GM12878 (cell line): ENCODE results near the gene CIB2. TPM values are rescaled to one million over a fixed set of nuclear protein-coding genes. Genes with fewer than 3 reads are reported as not detected.

Experiments used
- ATAC-seq: fragments of 200-7000 bp; cut with Tn5 transposase; 3 replicates; pipeline ENCODE4 v1.9.1; 2020; ENCODE audit warnings: mild to moderate bottlenecking, moderate library complexity
- BruUV-seq: library from RNA; stranded (reverse); fragments of 400-500 nt; replicated peaks from 2 replicates; lab custom pipeline; 2021; lab: Mats Ljungman, UMichigan
- CTCF ChIA-PET: fragments of 300-600 bp; sonication (Branson Sonifier 250); formaldehyde crosslinking; extraction: SDS; loops from one replicate; lab custom pipeline; 2021; ENCODE audit warnings: inconsistent platforms; lab: Yijun Ruan, JAX
- POLR2A ChIA-PET: fragments of 350-600 bp; formaldehyde crosslinking; extraction: SDS; loops from one replicate; lab custom pipeline; 2021; ENCODE audit warnings: inconsistent platforms; lab: Charles Lee
- RAD21 ChIA-PET: fragments of 300-600 bp; sonication (Branson Sonifier 250); formaldehyde crosslinking; loops from one replicate; lab custom pipeline; 2023; ENCODE audit warnings: antibody characterized with exemption; ENCODE audit not compliant: unreplicated experiment; lab: Charles Lee
- SMC1A ChIA-PET: fragments of 300-600 bp; sonication (Branson Sonifier 250); formaldehyde crosslinking; loops from one replicate; lab custom pipeline; 2023; ENCODE audit not compliant: unreplicated experiment, uncharacterized antibody; lab: Charles Lee
- DNase-seq: peaks from one replicate; pipeline ENCODE4 v3.0.0-alpha.2; 2011; ENCODE audit warnings: low read depth, low spot score
- FAIRE-seq: peaks from 3 replicates; lab custom pipeline; 2011; peaks lifted over from hg19 to GRCh38; lab: Jason Lieb, UNC
- H2AFZ ChIP-seq: 2 replicates; pipeline ENCODE4 v1.6.0; 2011; ENCODE audit warnings: low read depth, low read length, control low read depth; ENCODE audit not compliant: control insufficient read depth
- H3K27ac ChIP-seq: 2 replicates; pipeline ENCODE4 v1.5.1; 2011; ENCODE audit warnings: control low read depth; ENCODE audit not compliant: control insufficient read depth, insufficient read depth
- H3K27me3 ChIP-seq, 2 experiments: replicated peaks in 1 of 2; 2 replicates each; pipeline versions ENCODE4 v1.6.0 to v1.6.1; 2011; ENCODE audit warnings: low read length in 1 of 2; ENCODE audit not compliant: control insufficient read depth in 2 of 2, insufficient read depth in 2 of 2
- H3K36me3 ChIP-seq, 2 experiments: 2 replicates each; pipeline ENCODE4 v1.5.1; 2011; ENCODE audit warnings: low read length in 1 of 2; ENCODE audit not compliant: control insufficient read depth in 2 of 2, insufficient read depth in 2 of 2
- H3K4me1 ChIP-seq: 2 replicates; pipeline ENCODE4 v1.6.1; 2011; ENCODE audit warnings: mild to moderate bottlenecking, low read length, moderate library complexity, mixed read lengths; ENCODE audit not compliant: control insufficient read depth, insufficient read depth
- H3K4me2 ChIP-seq: 2 replicates; pipeline ENCODE4 v1.6.0; 2011; ENCODE audit warnings: control low read depth; ENCODE audit not compliant: control insufficient read depth, insufficient read depth
- H3K4me3 ChIP-seq: fragments of 200-600 bp; sonication (generic); 2 replicates; pipeline ENCODE4 v1.5.1; 2016
- H3K79me2 ChIP-seq: 2 replicates; pipeline ENCODE4 v1.6.0; 2011; ENCODE audit warnings: low read length; ENCODE audit not compliant: control insufficient read depth, insufficient read depth
- H3K9ac ChIP-seq: 2 replicates; pipeline ENCODE4 v1.8.0; 2011; ENCODE audit warnings: low read length, control low read depth, mixed read lengths; ENCODE audit not compliant: control insufficient read depth, insufficient read depth
- H3K9me3 ChIP-seq: replicated peaks from 3 replicates; pipeline ENCODE4 v1.5.1; 2011; ENCODE audit warnings: mild to moderate bottlenecking, low read length; ENCODE audit not compliant: control insufficient read depth, insufficient read depth
- H4K20me1 ChIP-seq: 2 replicates; pipeline ENCODE4 v1.6.0; 2011; ENCODE audit not compliant: control insufficient read depth, insufficient read depth
- CEBPZ ChIP-seq: fragments of 150-350 bp; IDR thresholded peaks from 2 replicates; pipeline ENCODE4 v1.6.1; 2016; ENCODE audit warnings: low read depth, low read length
- CREB1 ChIP-seq: IDR thresholded peaks from 2 replicates; pipeline ENCODE4 v1.6.1; 2012; ENCODE audit warnings: low read depth, mild to moderate bottlenecking, inconsistent platforms
- E2F8 ChIP-seq: fragments of 450-650 bp; IDR thresholded peaks from 2 replicates; pipeline ENCODE4 v1.6.1; 2018; ENCODE audit warnings: mild to moderate bottlenecking, low read depth, moderate library complexity; ENCODE audit not compliant: partially characterized antibody
- GABPA ChIP-seq: IDR thresholded peaks from 2 replicates; pipeline ENCODE4 v1.6.1; 2014; ENCODE audit warnings: antibody characterized with exemption, low read depth, mild to moderate bottlenecking, inconsistent platforms
- HDAC2 ChIP-seq: fragments of 200-600 bp; sonication (generic); IDR thresholded peaks from 2 replicates; pipeline ENCODE4 v1.6.1; 2017
- IRF4 ChIP-seq: IDR thresholded peaks from 2 replicates; pipeline ENCODE4 v1.6.1; 2011; ENCODE audit warnings: low read depth, low read length
- NR2F1 ChIP-seq: fragments of 450-650 bp; conservative IDR thresholded peaks from 2 replicates; pipeline ENCODE4 v1.6.1; 2017; ENCODE audit warnings: mild to moderate bottlenecking
- RELA ChIP-seq: fragments of 450-650 bp; IDR thresholded peaks from 2 replicates; pipeline ENCODE4 v1.8.0; 2014; ENCODE audit warnings: borderline replicate concordance; ENCODE audit not compliant: partially characterized antibody
- REST ChIP-seq: IDR thresholded peaks from 2 replicates; pipeline ENCODE4 v1.6.1; 2012; ENCODE audit warnings: mild to moderate bottlenecking, low read depth, low read length
- SMC3 ChIP-seq: IDR thresholded peaks from 2 replicates; pipeline ENCODE4 v1.6.1; 2011; ENCODE audit warnings: low read length, improper control_type of control experiment, borderline replicate concordance
- ZNF24 ChIP-seq: fragments of 450-650 bp; IDR thresholded peaks from 2 replicates; pipeline ENCODE4 v1.6.1; 2017; ENCODE audit warnings: antibody characterized with exemption, mild to moderate bottlenecking
- ZZZ3 ChIP-seq: IDR thresholded peaks from 2 replicates; pipeline ENCODE4 v1.6.1; 2011; ENCODE audit warnings: low read depth; ENCODE audit not compliant: control insufficient read depth, insufficient read length
- WGBS: methylation state at CpG from one replicate; pipeline ENCODE4 v1.1.6; 2016; ENCODE audit warnings: low lambda C conversion rate; ENCODE audit not compliant: insufficient replicate concordance, insufficient coverage; ENCODE audit errors: missing lambda C conversion rate; 5-methylcytosine and 5-hydroxymethylcytosine counted together
- in situ Hi-C: fragments of 300-500 bp; cut with MboI; formaldehyde crosslinking; loops from 9 replicates; pipeline ENCODE4 v1.14.3; 2018; ENCODE audit warnings: mixed read lengths
- intact Hi-C: fragments of 100-400 bp; cut with micrococcal nuclease; formaldehyde crosslinking; loops from one replicate; pipeline ENCODE4 v1.14.2; 2022; ENCODE audit not compliant: unreplicated experiment
- polyA plus RNA-seq, 11 experiments: library from polyadenylated mRNA; depleted of rRNA in 4 of 11; unstranded in 6 of 11; stranded (reverse) in 5 of 11; fragments of >200 nt; fragmentation: Nextera tagmentation in 4 of 11; fragmentation: Illumina TruSeq in 1 of 11; extraction: Ambion mirVana in 4 of 11; extraction: Trizol in 1 of 11; gene quantifications; 1 replicate in 1 of 11; 2 replicates in 10 of 11; pipeline versions ENCODE4 v1.2.1 to v1.2.3, GENCODE V29; 2011 to 2016; ENCODE audit warnings: inconsistent platforms in 2 of 11, missing spikeins in 2 of 11, low read depth in 1 of 11
- total RNA-seq, 4 experiments: library from RNA; depleted of rRNA in 3 of 4; stranded (reverse); fragments of >200 nt in 3 of 4; fragmentation: Illumina TruSeq in 1 of 4; extraction: Trizol in 1 of 4; gene quantifications; 2 replicates each; pipeline versions ENCODE4 v1.2.1 to v1.2.3, GENCODE V29; 2013 to 2021

CIB2 gene
- total and polyA plus RNA-seq, 10 of the 15 experiments (the other 5 are each of a cell fraction or from before 2014, with no cell fraction given), result 0.56 to 12.1 (median 7.1) TPM

- TF ChIP-seq GABPA (no peak), E2F8 (no peak), IRF4 (no peak), ZZZ3 (no peak), HDAC2 (no peak)
These were observed 61.7 kb downstream of the CIB2 start (continued) for GRCh38 chr15:78069462-78070029.

- H3K4me1 ChIP-seq, result peaks cover 54% of the 10 kb centered on the region
- ChIA-PET RAD21 (interaction anchor here (0.6 to 9.2 kb wide), 17 partner anchors 11 to 422 kb away, joined by 3 to 170 read pairs (median 8); no protein-coding TSS in a partner anchor), SMC1A (interaction anchor here (1.1 to 12.0 kb wide), 12 partner anchors 9 to 101 kb away, joined by 3 to 305 read pairs (median 10); partner anchors contain the start of gene TBC1D2B), CTCF (interaction anchor here (0.7 to 13.4 kb wide), 17 partner anchors 10 to 127 kb away, joined by 3 to 191 read pairs (median 12); no protein-coding TSS in a partner anchor), POLR2A (interaction anchor here (1.2 to 6.8 kb wide), 8 partner anchors 9 to 80 kb away, joined by 3 to 79 read pairs (median 4); partner anchors contain the start of gene IDH3A)
- no peaks in the 10 kb centered on the region for H4K20me1 ChIP-seq
- ATAC-seq (peak; percentile 25), FAIRE-seq (no peak), DNase-seq (no peak)
- H3K4me2 ChIP-seq, result peak overlapping the region; percentile 93
- peaks cover 82% of the 10 kb centered on the region for H3K79me2 ChIP-seq
- H3K9ac ChIP-seq, result peak overlapping the region; percentile 56
- BruUV-seq, result no TSS peak
- no peaks in the 10 kb centered on the region for H3K9me3 ChIP-seq
- in situ Hi-C loops (no loop called here), intact Hi-C loops (loop anchor here (2.0 to 5.0 kb wide), 5 partner anchors 34 to 102 kb away; no protein-coding TSS in a partner anchor)
- no peaks in the 10 kb centered on the region for H3K27me3 ChIP-seq
- WGBS, result 3% methylated on average over 7 of the region's 7 CpGs
- peak overlapping the region; percentile 89 for H3K27ac ChIP-seq
- peak overlapping the region; percentile 50 for H3K4me3 ChIP-seq
- H2AFZ ChIP-seq, result no peak overlapping the region
- H3K36me3 ChIP-seq, result 0 out of 4 replicates have a peak, but pooled peaks cover 0 to 3% of the 10 kb centered on the region in 2 experiments
- TF ChIP-seq RELA, result no peak
- no peak for TF ChIP-seq CEBPZ
- TF ChIP-seq ZNF24, result no peak
- no peak for TF ChIP-seq REST
- TF ChIP-seq NR2F1, result no peak
- 0 out of 2 replicates have a peak, but pooled peaks have one; percentile 10 for TF ChIP-seq CREB1
- peak; percentile 14; the same call in 1 of the 2 replicates for TF ChIP-seq SMC3
These were observed 62.2 kb downstream of the CIB2 start for GRCh38 chr15:78069052-78069414.
